Mesenchymal stem cell (in vitro differentiated cells and primary cell): ENCODE measurements around the gene DOC2B.

Source experiments
- DNase-seq: peaks from one replicate; pipeline ENCODE4 v3.0.0-alpha.2; 2013
- H2AFZ ChIP-seq: one replicate; pipeline ENCODE4 v1.6.1; 2013; ENCODE audit warnings: low read depth, mild to moderate bottlenecking, control low read depth, inconsistent platforms, low read length, moderate library complexity
- H2AK5ac ChIP-seq: 2 replicates; pipeline ENCODE4 v1.6.1; 2013; ENCODE audit warnings: low read length, moderate library complexity, mild to moderate bottlenecking, inconsistent platforms; ENCODE audit not compliant: severe bottlenecking
- H2BK120ac ChIP-seq: one replicate; pipeline ENCODE4 v1.6.1; 2013; ENCODE audit warnings: low read depth, mild to moderate bottlenecking, inconsistent platforms, low read length, moderate library complexity
- H2BK12ac ChIP-seq, 2 experiments: one replicate each; pipeline ENCODE4 v1.6.1; 2013; ENCODE audit warnings: inconsistent platforms in 2 of 2, low read length in 2 of 2, mild to moderate bottlenecking in 2 of 2, moderate library complexity in 2 of 2, control low read depth in 1 of 2
- H2BK15ac ChIP-seq: one replicate; pipeline ENCODE4 v1.6.1; 2013; ENCODE audit warnings: mild to moderate bottlenecking, low read depth, inconsistent platforms; ENCODE audit not compliant: poor library complexity, severe bottlenecking
- H2BK5ac ChIP-seq: 2 replicates; pipeline ENCODE4 v1.6.1; 2013; ENCODE audit warnings: low read depth, mild to moderate bottlenecking, low read length, control low read depth, inconsistent platforms; ENCODE audit not compliant: poor library complexity, severe bottlenecking
- H3K14ac ChIP-seq, 2 experiments: one replicate each; pipeline ENCODE4 v1.6.1; 2013; ENCODE audit warnings: inconsistent platforms in 2 of 2, low read length in 2 of 2, control low read depth in 1 of 2, mild to moderate bottlenecking in 1 of 2, moderate library complexity in 1 of 2
- H3K18ac ChIP-seq, 2 experiments: one replicate each; pipeline ENCODE4 v1.6.1; 2013; ENCODE audit warnings: inconsistent platforms in 2 of 2, low read length in 2 of 2, control low read depth in 1 of 2, low read depth in 1 of 2, mild to moderate bottlenecking in 1 of 2
- H3K23ac ChIP-seq, 2 experiments: one replicate each; pipeline ENCODE4 v1.6.1; 2013; ENCODE audit warnings: inconsistent platforms in 2 of 2, low read length in 2 of 2, mild to moderate bottlenecking in 2 of 2, moderate library complexity in 2 of 2, control low read depth in 1 of 2
- H3K27ac ChIP-seq: 2 replicates; pipeline ENCODE4 v1.5.1; 2013; ENCODE audit warnings: mild to moderate bottlenecking, moderate library complexity, low read length, control low read depth, inconsistent platforms; ENCODE audit not compliant: poor library complexity, severe bottlenecking
- H3K27me3 ChIP-seq, 2 experiments: 2 replicates each; pipeline versions ENCODE4 v1.6.1 to v1.7.0; 2013; ENCODE audit warnings: low read length in 2 of 2, mild to moderate bottlenecking in 2 of 2, moderate library complexity in 2 of 2, control low read depth in 1 of 2, inconsistent platforms in 1 of 2; ENCODE audit not compliant: control insufficient read depth in 1 of 2, insufficient read depth in 1 of 2
- H3K36me3 ChIP-seq, 2 experiments: 2 replicates each; pipeline versions ENCODE4 v1.6.1 to v1.7.0; 2013; ENCODE audit warnings: low read length in 2 of 2, control low read depth in 1 of 2, inconsistent platforms in 1 of 2, low read depth in 1 of 2, mild to moderate bottlenecking in 1 of 2; ENCODE audit not compliant: insufficient read depth in 2 of 2, control insufficient read depth in 1 of 2
- H3K4ac ChIP-seq, 2 experiments: one replicate each; pipeline ENCODE4 v1.6.1; 2013; ENCODE audit warnings: inconsistent platforms in 2 of 2, low read length in 2 of 2, mild to moderate bottlenecking in 2 of 2, moderate library complexity in 2 of 2, control low read depth in 1 of 2, low read depth in 1 of 2
- H3K4me1 ChIP-seq: 2 replicates; pipeline ENCODE4 v1.6.1; 2013; ENCODE audit warnings: low read depth, low read length, control low read depth; ENCODE audit not compliant: control insufficient read depth, insufficient read depth
- H3K4me2 ChIP-seq: 2 replicates; pipeline ENCODE4 v1.6.1; 2013; ENCODE audit warnings: low read length, mild to moderate bottlenecking, inconsistent platforms; ENCODE audit not compliant: poor library complexity, severe bottlenecking
- H3K4me3 ChIP-seq, 2 experiments: 2 replicates each; pipeline versions ENCODE4 v1.5.1 to v1.7.0; 2013; ENCODE audit warnings: low read length in 2 of 2, mild to moderate bottlenecking in 2 of 2, control low read depth in 1 of 2, low read depth in 1 of 2; ENCODE audit not compliant: insufficient read depth in 1 of 2
- H3K79me1 ChIP-seq: replicated peaks from 2 replicates; pipeline ENCODE4 v1.6.1; 2013; ENCODE audit warnings: mild to moderate bottlenecking, control low read depth, low read length, inconsistent platforms; ENCODE audit not compliant: poor library complexity, severe bottlenecking
- H3K9ac ChIP-seq: 2 replicates; pipeline ENCODE4 v1.7.0; 2013; ENCODE audit warnings: mild to moderate bottlenecking, low read length, moderate library complexity
- H3K9me3 ChIP-seq: 2 replicates; pipeline ENCODE4 v1.7.0; 2013; ENCODE audit warnings: mild to moderate bottlenecking, low read length; ENCODE audit not compliant: control insufficient read depth
- H4K8ac ChIP-seq: one replicate; pipeline ENCODE4 v1.6.1; 2013; ENCODE audit warnings: inconsistent platforms, mild to moderate bottlenecking, low read length, moderate library complexity
- H4K91ac ChIP-seq: one replicate; pipeline ENCODE4 v1.6.1; 2013; ENCODE audit warnings: mild to moderate bottlenecking, low read length, inconsistent platforms
- WGBS: methylation state at CpG from one replicate; pipeline ENCODE4 v1.1.7; 2013; ENCODE audit warnings: mixed read lengths; 5-methylcytosine and 5-hydroxymethylcytosine counted together

DOC2B gene

GRCh38 chr17:152860-153420 is 28.5 kb downstream of the DOC2B start:
- peaks cover 0 to 40% of the 10 kb centered on the region in 2 experiments for H3K27me3 ChIP-seq

DNA sequence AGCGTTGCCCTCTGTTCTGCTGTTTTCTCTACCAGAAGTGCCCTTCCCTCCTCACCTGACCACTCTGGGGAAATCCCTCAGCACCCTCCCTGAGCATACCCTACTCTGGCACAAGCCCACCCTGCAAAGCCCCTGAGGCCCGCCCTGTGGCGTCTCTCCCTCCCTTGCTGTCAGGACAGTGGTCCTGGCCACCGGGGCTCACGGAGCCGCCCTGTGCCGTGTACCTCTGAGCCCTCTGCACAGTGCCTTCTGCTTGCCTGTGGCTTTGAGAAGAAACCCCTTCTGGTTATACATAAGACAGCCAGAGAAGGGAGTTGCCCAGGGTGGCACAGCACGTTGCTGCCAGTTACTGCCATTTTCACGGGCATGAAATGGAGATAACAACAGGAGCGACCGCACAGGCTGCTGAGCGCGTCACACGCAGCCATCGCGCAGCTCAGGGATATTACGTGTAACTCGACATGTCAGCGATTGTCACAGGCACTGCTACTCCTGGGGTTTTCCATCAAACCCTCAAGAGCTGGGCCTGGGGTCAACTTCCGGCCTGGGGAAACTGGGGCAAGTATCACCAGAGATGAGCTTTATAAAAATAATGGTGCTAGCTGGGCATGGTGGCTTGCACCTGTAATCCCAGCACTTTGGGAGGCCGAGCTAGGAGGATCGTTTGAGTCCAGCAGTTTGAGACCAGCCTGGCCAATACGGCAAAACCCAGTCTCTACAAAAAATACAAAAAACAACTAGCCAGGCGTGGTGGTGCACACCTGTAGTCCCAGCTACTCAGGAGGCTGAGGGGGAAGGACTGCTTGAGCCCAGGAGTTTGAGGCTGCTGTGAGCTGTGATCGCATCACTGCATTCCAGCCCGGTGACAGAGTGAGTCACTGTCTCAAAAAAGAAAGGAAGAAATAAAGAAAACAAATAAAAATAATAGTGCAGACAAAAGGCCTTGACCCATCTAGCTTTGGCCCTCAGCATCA is 29.3 kb downstream of the DOC2B start:
- Histone ChIP-seq H3K4ac (no peak overlapping the region), H2BK5ac (no peak overlapping the region), H3K27me3 (peaks cover 0 to 36% of the 10 kb centered on the region in 2 experiments), H2AFZ (no peak overlapping the region), H3K9me3 (no peaks in the 10 kb centered on the region), H2BK120ac (no peak overlapping the region), H3K18ac (no peak overlapping the region), H3K23ac (no peak overlapping the region), H3K36me3 (no peaks in the 10 kb centered on the region), H2BK15ac (no peak overlapping the region), H3K9ac (no peak overlapping the region), H3K79me1 (no peaks in the 10 kb centered on the region), H2AK5ac (no peak overlapping the region), H3K4me2 (no peak overlapping the region), H2BK12ac (no peak overlapping the region), H3K4me3 (no peak overlapping the region), H4K8ac (no peak overlapping the region), H3K27ac (no peak overlapping the region), H3K4me1 (peaks cover 5% of the 10 kb centered on the region), H4K91ac (no peak overlapping the region), H3K14ac (no peak overlapping the region)
- 83% methylated on average over 21 of the region's 26 CpGs for WGBS
- DNase-seq: peak; percentile 15

More at GRCh38 chr17:152860-153420, 28.5 kb downstream of the DOC2B start:
- Histone ChIP-seq H2AFZ (no peak overlapping the region), H3K9ac (no peak overlapping the region), H2BK12ac (no peak overlapping the region), H3K18ac (no peak overlapping the region), H3K4me3 (no peak overlapping the region), H2BK5ac (no peak overlapping the region), H3K79me1 (no peaks in the 10 kb centered on the region), H3K14ac (no peak overlapping the region), H3K4ac (no peak overlapping the region), H4K8ac (no peak overlapping the region), H3K36me3 (no peaks in the 10 kb centered on the region), H4K91ac (no peak overlapping the region), H3K23ac (no peak overlapping the region), H2AK5ac (no peak overlapping the region), H3K4me1 (peaks cover 5% of the 10 kb centered on the region), H3K9me3 (no peaks in the 10 kb centered on the region), H3K27ac (no peak overlapping the region), H3K4me2 (no peak overlapping the region), H2BK15ac (no peak overlapping the region), H2BK120ac (no peak overlapping the region)
- DNase-seq: no peak
- WGBS: 81% methylated on average over 12 of the region's 12 CpGs

DNA sequence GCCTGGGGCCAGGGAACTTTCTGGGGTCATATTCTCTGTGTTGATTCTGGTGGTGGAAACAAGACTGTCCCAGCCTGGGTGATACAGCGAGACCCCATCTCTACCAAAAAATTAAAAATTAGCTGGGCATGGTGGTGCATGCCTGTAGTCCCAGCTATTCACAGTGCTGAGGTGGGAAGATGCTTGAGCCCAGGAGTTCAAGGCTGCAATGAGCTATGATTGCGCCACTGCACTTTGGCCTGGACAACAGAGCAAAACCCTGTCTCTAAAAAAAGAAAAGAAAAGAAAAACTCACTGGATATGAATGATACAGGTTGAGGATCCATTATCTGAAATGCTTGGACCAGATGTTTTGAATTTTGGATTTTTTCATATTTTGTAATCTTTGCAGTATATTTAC is 30.4 kb downstream of the DOC2B start:
- Histone ChIP-seq H3K14ac (no peak overlapping the region), H3K9me3 (no peaks in the 10 kb centered on the region), H3K18ac (no peak overlapping the region), H2BK15ac (no peak overlapping the region), H4K8ac (no peak overlapping the region), H3K4ac (no peak overlapping the region), H2AK5ac (no peak overlapping the region), H3K4me3 (no peak overlapping the region), H3K4me2 (no peak overlapping the region), H3K27ac (no peak overlapping the region), H3K36me3 (no peaks in the 10 kb centered on the region), H3K4me1 (peaks cover 5% of the 10 kb centered on the region), H2BK120ac (no peak overlapping the region), H2AFZ (no peak overlapping the region), H2BK12ac (no peak overlapping the region), H3K27me3 (peaks cover 0 to 33% of the 10 kb centered on the region in 2 experiments), H3K23ac (no peak overlapping the region), H2BK5ac (no peak overlapping the region), H3K79me1 (no peaks in the 10 kb centered on the region), H4K91ac (no peak overlapping the region), H3K9ac (no peak overlapping the region)
- 83% methylated on average over 1 of the region's 2 CpGs for WGBS
- DNase-seq: no peak

- Histone ChIP-seq H2BK120ac (no peak overlapping the region), H2BK5ac (no peak overlapping the region), H3K18ac (no peak overlapping the region), H3K14ac (no peak overlapping the region), H2AFZ (no peak overlapping the region), H3K36me3 (no peaks in the 10 kb centered on the region), H3K27me3 (peaks cover 0 to 42% of the 10 kb centered on the region in 2 experiments), H2BK15ac (no peak overlapping the region), H3K4me3 (no peak overlapping the region), H3K9ac (no peak overlapping the region), H2AK5ac (no peak overlapping the region), H3K4me1 (peaks cover 8% of the 10 kb centered on the region), H3K4ac (no peak overlapping the region), H3K4me2 (no peak overlapping the region), H4K8ac (no peak overlapping the region), H2BK12ac (no peak overlapping the region), H3K23ac (no peak overlapping the region), H3K79me1 (no peaks in the 10 kb centered on the region), H3K9me3 (no peaks in the 10 kb centered on the region), H3K27ac (no peak overlapping the region), H4K91ac (no peak overlapping the region)
- no peak for DNase-seq
- WGBS: 85% methylated on average over 9 of the region's 9 CpGs
Measured at GRCh38 chr17:149897-150584, 31.4 kb downstream of the DOC2B start.
